ENCODE data around the gene NUTM2G. TPM values are rescaled to one million over a fixed set of nuclear protein-coding genes. Genes with fewer than 3 reads are reported as not detected.

NUTM2G gene
- not detected for total RNA-seq

GRCh38 chr9:96928543-96928942 is at the start of gene NUTM2G:
Gene NUTM2G (plus strand): TSS chr9:96928843. CDS start chr9:96929025, 182 bp downstream.

Other genes starting within 250 kb of the NUTM2G start
- 64.8 TPM for gene ZNF510, start 150.8 kb upstream of the NUTM2G start, total RNA-seq
- 54.8 TPM for gene ZNF782, start 74.3 kb upstream of the NUTM2G start, total RNA-seq
- gene CTSV, start 110.3 kb downstream of the NUTM2G start, total RNA-seq = 0.94 TPM